HG03460 (cell line): ENCODE data around the gene NPRL2.

ENCODE experiments used
- ATAC-seq: cut with Tn5 transposase; IDR thresholded peaks from one replicate; pipeline ENCODE4 v1.9.1; 2021; ENCODE audit not compliant: unreplicated experiment

Gene NPRL2

DNA sequence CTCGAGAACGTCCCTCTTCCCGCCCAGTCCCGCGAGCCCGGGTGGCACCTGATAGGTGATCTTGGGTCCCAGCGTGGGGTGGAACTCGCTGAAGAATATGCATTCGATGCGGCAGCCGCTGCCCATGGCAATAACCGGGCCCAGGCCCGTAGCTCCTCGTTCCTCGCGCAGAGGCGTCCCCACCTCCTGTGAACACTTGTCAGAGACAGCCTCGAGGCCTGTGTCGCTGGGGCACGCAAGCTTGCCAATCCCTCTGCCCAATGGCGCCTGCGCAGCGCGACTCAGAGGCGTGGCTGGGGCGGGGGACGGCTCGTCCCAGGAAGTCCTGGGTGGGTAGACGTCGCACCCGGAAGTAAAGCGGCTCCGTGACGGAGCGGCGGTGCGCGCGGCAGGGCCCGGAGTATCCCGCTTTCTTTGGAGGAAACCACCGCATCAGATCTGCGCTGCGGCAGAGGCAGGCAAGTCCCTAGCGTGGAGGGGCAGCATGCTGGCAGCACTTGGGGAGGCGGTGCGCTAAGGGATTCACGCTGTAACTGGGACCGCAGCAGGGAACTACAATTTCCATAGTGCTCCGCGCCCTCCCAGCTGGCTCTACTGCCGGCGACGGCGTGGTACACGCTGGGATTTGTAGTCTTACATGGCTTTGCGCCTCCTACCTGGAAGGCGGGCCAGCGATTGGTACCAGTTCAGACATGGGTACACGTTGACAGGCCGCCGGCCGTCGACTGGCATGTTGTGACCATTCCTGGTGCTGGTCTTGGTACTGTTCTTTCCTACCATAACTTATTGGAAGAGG is at the start of gene NPRL2, which contains the start of gene CYB561D2:
TSS of gene NPRL2 (minus strand) at position 249 of the 796 bp plus-strand sequence. CDS start at position 126, 123 bp downstream.
TSS of gene CYB561D2 (plus strand) at position 336 of the 796 bp plus-strand sequence. CDS start 572 bp downstream, outside the sequence.
- ATAC-seq = peak; percentile 84

DNA sequence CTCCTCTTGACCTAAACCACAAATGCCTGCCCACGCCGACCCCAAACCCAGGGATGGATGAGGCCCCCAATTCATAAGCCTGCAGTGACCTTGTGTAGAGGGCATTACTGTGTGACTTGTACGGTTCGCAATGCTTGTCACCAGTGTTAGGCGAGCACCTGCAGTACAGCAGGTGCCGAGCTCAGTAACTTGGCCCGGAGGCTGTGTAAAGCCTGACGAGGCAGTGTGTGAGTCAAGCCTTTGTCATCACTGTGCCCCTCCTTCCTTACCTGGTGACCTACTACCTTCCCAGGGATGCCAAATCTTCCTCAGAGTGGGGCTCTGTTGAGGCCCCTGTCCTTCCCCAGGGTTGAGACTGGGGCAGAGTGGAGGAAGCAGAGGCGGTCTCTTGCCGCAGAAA is 45.9 kb upstream of the NPRL2 start:
- no peak for ATAC-seq

DNA sequence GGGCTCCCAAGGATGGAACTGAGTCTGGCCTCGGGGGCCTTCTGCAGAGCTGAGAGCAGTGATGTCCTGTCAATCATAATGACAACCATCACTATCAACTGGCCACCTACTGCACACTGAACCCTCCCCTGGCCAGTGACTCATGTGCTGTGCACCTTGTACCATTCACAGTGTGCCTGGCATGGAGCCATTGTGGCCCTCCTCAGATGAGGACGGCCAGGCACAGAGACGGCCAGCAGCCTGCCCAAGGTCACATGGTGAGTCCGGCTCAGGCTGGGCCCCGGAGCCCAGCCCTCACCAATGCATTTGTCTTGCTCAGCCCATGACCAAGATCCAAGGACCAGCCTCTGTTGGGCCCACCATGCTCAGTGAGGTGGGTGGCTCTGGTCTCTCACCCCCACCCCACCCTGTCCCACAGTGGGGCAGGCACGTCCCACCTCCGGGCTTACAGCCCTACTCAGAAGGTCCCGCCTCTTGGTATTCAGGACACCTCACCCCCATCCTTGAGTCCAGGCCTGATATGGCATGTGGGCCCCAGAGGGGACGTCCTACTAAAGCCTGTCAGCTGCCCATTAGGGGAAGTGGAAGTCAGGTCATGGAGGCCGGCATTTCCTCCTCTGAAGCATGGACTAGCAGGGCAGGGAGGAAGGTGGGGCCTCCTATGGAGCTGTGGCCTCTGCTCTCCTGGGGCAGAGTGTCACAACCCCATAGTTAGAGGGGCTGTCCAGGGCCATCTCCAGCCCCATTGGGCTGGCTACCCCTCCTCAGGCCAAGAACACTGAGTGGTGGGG is 44.7 kb upstream of the NPRL2 start:
- no peak for ATAC-seq

DNA sequence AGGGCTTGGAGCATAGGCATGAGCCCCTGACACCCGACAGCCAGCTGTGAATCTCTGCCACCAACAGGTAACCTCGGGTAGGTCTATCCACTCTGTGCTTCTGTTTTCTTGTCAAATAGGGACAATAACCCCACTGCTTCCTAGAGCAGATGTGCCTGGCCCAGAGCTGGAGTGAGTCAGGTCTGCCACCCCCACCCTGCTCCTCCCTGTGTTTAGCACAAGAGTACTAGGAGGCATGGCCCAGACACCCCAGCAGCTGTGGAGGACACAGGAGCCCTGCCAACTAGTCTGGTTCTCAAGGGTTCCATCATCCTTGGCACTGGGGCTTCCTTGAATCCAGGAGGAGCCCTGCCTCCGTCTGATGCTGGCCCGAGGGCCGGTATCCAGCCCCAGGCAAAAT is 42.5 kb upstream of the NPRL2 start:
- no peak for ATAC-seq

DNA sequence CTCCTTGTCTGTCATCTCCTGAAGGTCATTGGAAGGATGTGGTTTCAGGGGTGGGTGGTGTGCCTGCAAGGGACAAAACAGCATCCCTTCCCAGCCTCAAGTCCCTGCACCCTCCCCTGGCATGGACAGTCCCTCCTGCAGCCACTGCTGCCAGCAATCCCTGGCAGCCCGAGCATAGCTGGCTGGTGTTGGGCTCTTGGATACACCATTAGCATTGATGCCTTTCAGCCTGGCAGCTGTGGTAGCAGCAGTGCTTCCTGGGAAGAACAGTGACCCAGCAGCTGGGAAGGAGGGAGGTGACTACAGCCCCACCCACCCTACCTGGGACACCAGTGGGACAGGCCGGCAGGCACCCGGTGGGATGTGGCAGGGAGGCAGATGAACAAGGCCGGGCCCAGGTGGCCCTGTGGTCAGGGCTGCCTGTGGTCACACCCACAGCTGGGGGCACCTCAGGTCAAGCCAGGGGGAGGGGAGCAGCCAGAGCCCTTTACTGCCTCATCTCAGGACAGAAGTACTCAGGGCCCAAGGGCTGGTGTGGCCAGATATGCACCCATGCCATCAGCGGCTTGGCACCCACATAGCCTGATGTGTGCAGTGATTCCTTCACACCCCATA is 41.6 kb upstream of the NPRL2 start:
- ATAC-seq = no peak

DNA sequence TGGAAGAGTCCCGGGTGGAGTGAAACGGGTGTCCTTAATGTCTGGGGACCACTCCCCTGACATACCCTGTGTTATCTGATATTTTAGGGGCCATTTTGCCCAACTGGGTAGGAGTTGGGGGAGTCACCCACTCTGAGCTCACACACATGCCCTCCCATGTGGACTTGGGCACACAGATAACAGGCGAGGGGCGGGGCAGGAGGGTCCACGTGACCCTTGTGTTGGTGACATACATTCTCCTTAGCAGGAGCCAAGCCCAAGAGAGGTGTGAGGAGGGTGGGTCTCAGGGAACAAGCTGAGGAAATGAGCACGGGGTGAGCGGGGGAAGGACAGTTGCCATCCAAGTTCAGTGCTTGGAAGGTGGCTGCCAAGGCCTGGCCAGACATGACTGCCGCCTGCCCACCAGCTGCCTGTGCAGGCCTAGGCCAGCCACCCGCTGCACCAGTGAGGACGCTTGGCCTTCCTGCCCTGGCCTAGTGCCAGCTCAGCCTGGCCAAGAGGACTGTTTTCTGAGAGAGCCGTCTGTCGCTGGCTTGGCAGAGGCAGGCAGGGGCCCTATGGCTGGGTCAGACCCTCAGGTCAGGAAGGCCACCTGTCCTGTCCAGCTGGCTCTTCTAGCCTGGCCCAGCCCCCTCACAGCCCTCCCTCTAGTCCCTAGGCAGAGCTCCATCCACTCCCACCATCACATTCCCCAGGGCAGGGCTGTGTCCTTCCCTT is 40.1 kb upstream of the NPRL2 start:
- ATAC-seq = no peak

DNA sequence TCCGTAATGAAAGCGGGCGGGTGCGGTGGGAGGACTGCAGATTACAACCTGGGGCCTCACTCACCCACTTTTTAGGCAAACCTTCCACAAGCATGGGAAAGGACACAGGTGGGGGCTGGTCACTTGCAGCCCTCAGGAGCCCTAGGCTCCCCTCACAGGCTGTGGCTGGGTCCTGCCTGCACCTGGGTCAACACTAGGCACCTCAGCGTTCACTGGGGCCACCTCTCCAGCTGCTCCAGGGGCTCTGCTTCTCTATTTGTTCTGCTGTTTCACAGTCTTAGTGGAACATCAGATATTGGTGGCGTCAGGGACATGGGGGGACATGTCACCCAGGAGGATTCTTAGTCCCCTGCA is 38.8 kb upstream of the NPRL2 start:
- ATAC-seq = no peak

DNA sequence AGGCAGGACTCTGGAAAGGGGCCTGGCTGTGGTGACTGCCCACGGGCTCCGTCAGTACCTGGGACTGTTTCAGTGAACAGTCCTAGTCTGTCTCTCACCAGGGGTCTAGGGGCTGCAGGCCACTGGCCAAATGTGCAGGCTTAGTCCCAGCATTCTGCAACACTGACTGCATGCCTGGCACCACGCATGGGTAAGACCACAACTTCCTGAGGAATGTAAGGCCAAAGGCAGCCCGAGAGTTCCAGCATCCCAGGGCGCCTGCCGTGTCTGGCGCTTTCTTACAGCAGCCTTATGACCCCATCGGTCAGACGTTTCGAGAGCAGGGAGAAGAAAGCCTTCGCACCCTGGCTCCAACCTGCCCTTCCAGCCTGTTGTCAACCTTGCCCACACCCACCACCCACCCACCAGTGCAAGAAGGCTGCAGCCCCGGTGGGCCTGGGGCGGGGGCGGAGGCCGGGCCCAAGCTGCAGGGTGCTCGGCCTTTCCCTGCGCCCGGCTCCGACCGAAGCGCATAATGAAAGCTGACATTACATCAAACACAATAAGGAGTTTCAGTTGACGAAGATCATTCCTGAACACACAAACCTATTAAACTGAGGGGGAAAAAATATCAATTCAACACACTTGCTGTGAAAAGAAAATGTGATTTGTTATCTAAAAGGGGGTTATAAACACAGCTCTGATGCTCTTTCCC is 38.3 kb upstream of the NPRL2 start:
- ATAC-seq = no peak

DNA sequence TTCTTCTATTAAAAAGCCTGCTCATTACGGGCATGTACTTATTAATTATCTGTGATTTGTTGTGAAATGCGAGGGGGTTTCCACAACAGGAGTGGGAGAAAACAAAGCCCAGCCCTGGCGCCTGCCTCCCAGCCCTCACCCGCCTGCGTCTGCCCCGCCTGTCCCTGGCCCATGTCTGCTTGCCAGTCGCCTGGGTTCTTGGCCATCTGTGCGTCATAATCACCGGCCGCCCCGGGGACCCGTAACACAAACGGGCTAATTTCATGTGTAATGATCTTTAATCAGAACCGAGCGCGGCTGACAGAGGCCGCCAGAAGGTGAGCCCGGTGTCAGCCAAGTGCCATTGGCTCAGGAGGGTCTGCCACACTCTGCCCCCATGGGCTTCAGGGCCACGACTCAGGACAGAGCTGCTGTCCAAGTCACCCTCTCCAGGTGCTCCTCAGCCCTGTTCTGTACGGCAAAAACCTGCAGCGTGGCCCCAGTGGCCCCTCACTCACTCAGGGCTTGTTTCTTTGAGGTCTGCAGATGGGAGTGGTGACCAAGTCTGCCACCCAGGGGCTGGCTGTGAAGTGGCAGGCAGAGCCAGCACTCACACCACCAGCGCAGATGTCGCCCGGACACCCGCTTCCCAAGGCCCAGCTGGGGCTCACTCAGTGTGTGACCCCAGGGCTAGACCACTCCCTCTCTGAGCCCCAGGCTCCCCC is 37.6 kb upstream of the NPRL2 start:
- no peak for ATAC-seq

DNA sequence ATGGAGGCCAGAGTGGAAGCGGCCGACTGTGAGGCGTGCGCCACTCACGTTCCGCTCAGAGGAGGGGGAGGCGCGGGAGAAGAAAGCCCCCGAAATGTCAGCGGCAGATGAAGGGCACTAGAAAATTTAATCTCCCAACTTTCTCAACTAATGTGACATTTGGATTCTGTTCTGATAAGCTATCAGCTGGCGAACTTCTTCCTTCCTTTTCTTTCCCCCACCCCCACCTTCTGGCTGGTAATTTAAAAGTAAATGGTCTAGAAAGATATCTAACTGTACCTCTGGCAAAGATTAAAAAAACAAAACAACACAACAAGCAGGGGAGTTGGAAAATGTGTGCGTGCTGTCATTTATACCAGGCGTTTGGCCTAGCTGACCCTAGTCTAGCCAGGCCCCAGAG is 35.2 kb upstream of the NPRL2 start:
- no peak for ATAC-seq

DNA sequence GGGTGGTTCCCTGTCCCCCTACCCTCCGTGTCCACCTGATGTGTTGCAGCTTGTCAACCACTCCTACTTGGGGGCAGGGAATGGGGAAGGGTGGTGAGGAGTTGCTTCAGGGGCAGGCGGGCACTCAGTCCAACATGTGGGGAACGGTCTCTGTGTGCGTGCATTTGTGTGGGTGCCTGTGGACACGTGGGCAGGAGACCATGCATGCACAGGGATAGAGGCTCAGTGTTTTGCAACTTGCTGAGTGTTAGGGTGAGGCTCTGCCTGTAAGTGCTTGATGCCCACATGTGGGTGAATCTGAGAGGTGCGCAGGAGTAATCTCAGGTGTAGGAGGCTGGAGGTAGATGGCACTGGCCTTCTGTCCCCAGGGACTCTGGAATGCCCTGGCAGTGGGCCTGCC is 33.2 kb upstream of the NPRL2 start:
- no peak for ATAC-seq

DNA sequence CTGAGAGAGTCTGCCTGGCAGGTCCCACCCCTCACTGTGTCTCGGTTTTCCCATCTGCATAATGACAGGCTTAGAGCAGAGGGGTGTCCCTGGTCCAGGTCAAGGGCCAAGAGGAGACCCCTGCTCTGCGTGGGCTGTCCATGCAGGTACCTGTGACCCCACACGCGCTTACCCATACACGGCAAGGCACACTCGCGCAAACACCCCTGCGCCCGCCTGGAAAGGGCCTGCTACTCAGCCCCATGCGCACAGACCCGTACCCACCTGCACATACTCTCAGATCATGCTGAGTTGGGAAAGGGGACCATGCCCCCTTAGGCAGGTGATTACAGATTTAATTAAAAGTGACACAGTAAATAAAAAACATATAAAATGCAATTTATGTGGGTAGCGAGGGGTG is 32.1 kb upstream of the NPRL2 start:
- ATAC-seq = no peak

DNA sequence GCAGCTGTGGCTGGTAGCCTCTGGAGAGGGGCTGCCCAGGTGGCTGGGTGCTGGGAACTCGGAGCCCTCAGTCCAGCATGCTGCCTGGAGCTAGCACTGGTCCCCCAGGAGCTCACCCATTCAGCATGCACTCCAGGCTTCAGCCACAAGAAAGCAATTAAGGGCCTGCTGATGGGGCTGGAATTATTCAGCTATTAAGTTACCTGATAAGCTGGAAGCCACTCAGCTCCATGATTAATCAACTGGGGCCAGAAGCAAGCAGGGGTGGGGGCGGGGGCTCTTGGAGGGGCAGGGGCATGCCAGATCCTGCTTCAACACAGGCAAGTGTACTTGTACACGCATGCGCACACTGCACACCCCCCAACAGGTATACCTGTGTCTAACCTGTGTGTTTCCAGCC is 30.8 kb upstream of the NPRL2 start:
- ATAC-seq = no peak

DNA sequence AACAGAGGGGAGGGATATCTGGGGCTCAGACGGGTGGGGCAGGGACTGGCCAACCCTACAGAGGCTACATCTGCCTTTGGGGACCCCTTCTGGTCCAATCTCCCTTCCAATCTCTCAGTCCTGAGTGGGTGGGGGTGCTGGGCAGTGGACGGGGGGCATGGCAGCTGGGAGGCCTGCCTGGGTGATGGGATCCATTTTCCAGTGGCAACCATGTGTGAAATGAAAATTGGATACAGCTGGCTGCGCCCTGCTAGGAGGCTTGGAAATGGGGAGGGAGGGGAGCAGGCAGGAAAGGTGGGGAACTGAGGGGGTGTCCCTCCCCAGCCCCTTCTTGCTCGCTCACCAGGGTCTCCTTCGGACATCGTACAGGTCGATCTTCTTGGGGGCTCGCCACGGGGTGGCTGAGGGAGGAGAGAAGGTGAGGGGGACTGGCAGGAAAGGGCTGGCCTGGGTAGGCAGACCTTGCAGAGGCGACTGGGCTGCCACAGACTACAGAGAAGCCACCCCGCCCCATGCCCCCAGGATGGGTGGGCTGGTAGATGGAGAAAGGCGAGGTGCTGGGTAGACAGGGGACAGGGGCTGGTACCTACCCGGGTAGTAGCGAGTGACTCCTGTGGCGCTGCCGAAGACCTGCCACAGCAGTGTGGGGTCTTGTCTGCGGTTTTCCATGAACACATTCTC is 30.0 kb upstream of the NPRL2 start:
- no peak for ATAC-seq

DNA sequence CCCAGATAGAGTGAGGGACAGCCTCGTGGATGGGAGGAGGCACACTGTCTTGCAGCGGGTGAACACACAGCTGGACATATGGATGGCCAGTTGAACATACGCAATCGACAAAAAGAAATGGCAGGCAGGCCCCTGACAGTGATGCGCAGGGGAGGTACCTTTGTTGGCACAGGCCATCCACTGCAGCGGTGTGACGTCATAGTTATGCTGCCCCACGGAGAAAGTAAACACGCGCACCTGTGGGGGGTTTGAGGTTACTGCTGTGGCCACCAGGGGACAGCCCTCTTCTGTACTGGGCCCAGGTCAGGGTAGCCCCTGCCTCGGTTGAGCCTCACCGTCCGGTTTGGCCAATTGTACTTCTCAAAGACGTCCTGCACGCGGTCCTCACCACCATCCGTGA is 28.2 kb upstream of the NPRL2 start:
- ATAC-seq = no peak

DNA sequence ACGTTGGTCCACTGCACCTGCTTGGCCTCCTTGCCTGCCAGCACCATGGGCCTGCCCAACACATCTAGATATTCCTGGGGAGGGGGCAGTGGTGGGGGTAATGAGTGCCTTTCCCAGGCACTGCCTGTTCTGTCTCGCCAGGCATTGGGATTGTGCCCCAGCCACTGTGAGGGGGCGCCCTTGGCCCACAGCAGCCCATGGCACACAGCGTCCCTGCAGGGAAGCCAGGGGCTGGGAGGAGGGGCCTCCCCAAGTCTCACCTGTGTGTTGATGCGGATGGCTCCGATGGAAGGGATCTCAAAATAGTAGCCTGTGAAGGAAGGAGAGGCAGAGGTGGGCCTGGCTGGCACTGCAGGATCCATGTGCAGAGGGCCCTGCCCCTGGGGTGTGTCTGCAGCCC is 27.4 kb upstream of the NPRL2 start:
- no peak for ATAC-seq

DNA sequence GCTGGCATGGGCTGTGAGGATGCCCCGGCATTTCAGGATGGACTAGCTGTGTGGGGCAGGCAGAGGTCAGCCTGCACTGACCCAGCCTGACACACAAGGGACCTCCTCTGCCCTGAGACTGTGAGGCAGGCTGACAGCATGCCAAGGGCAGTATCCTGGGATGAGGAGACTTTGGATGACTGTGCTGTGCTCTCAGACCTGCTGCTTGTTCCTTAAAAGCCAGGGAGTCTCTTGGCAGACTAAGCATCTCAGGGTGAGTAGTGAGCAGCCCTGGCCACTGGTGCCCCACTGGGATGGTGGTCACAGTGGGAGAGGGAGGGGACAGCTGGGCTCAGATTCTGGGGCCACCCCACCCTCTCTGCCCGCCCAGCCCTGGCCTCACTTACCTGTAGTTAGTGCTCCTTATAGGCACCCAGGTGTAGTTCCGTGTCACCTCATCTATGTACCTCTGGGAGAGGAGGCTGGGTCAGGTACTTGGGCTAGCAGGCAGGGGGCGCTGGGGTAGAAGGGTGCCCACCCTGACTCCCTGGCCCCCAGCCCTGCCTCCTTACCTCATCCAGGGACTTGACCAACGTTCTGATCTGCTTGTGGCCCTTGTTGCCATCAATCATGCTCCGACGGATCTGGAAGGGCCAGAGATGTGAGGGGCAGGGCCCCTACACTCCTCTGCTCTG is 24.8 kb upstream of the NPRL2 start:
- no peak for ATAC-seq

DNA sequence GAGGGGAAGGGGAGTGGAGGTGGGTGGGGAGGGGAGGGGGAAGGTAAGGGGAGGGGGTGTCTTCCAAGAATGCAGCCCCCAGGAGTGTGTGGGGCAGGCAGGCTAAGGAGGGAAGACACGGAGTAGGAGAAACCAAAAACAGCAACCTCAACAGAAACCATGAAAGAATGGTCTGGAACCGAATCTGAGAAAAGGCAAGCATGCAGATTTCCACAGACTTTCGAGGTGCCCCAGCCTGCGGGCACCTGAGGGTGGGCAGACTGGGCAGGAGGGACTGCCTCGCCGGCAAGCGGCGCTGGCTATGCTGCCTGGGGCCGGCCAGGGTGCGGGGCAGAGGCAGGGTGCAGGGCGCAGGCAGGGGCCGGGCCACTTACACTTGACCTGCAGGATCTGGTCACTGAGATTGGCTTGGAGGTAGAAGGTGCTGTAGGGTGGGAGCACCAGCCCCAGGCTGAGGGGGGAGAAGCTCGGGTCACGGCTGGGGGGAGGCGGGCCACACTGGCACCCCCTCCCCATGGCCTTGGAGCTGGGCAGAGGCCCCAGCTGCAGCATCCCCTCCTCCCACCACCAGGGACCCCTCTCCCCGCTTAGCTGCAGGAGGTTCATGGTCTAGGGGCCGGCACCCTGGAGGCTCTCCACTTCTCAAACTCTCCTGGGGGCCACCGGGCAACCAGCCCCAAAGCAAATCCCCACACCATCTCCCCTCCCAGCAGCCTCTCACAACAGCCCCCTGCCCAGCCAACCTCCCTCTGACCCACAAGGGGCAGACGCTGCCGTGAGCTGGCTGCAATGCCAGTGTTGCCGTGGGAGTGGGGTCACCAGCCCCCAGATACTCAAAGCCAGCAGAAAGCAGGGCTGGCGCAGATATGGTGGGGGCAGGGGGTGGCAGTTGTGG is 24.0 kb upstream of the NPRL2 start:
- no peak for ATAC-seq
